GM21619 (cell line): ENCODE data around the gene WDR7.

Source experiments
- ATAC-seq: cut with Tn5 transposase; IDR thresholded peaks from one replicate; pipeline ENCODE4 v1.9.1; 2021; ENCODE audit not compliant: unreplicated experiment

WDR7 gene

DNA sequence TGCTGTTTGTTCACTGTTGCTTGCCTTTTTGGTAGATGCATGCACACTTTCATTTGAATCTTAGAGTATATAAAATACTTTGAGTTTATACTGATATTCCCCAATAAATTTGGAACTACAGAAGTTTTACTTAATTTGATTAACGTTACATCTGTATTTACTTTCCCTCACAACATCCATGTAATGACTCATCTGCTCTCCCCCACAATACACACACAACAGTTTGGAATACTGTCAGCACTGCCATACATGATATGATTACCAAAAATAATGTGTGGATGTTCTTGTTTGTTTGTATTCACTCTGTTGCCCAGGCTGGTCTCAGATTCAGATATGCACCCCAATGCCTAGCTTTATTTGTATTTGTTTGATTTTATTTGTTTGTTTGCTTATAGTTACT lies 144.2 kb downstream of the WDR7 start:
- no peak for ATAC-seq

DNA sequence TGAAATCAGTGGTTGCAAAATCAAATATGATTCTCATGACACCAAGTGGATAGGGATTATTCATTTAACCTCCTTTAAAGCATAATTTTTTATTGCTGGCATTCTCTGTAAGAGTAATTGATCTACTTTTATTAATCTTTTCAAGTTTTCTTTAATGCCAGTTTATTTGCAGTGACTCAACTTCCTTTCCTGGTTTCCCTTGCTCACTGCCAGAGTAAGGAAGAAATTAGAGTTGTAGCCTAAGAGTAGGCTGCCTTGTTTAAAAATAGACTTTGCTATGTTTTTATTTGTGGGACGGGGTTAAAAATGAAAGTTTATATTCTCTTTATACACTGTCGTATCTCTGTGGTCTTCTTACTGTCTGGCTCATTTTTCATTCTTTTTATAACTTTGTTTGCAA lies 148.6 kb downstream of the WDR7 start:
- ATAC-seq, result no peak

- ATAC-seq, result no peak
Observed at GRCh38 chr18:56803051-56803450, 151.9 kb downstream of the WDR7 start.

- ATAC-seq, result no peak
Observed at GRCh38 chr18:56804395-56804794, 153.2 kb downstream of the WDR7 start.

GRCh38 chr18:56807901-56808300 lies 156.7 kb downstream of the WDR7 start:
- no peak for ATAC-seq

GRCh38 chr18:56812674-56813073 lies 161.5 kb downstream of the WDR7 start:
- no peak for ATAC-seq

DNA sequence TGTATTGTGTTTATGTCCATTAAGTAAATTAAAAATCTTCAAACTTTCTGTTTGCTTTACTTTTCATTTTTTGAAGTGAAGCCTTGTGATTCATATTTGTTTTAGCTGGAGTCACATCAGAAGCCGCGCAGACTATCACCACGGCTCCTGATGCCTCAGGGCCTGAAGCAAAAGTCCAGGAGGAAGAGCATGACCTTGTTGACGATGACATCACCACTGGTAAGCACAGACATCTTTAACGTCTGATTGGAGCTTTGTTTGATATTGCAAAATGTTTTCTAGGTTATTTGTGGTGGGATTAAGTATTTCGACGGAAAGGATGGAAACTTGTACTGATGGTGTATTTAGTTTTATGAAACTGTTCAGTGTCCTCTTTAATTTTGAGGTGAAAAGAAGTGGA lies 164.8 kb downstream of the WDR7 start:
- ATAC-seq, result no peak

- ATAC-seq, result no peak
Observed at GRCh38 chr18:56823986-56824565, 172.9 kb downstream of the WDR7 start.

- ATAC-seq, result no peak
Observed at GRCh38 chr18:56825321-56825720, 174.2 kb downstream of the WDR7 start.

DNA sequence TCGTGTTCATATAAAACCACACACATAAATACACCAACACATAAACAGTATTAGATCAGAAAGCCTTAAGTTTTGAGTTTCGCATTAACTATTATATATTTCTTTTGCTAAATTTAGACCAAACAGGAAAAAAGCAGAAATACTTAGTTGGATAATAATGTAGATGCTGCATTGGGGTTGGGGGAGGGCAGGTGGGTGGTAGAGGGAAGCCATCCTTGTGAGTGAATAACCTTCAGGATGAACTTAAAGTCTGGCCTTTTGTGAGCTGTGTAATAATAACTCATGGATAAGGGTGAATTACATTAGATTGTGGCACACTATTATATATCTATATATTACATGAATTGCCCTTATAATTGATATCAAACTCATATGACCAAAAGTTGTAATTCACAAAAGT lies 174.7 kb downstream of the WDR7 start:
- no peak for ATAC-seq

DNA sequence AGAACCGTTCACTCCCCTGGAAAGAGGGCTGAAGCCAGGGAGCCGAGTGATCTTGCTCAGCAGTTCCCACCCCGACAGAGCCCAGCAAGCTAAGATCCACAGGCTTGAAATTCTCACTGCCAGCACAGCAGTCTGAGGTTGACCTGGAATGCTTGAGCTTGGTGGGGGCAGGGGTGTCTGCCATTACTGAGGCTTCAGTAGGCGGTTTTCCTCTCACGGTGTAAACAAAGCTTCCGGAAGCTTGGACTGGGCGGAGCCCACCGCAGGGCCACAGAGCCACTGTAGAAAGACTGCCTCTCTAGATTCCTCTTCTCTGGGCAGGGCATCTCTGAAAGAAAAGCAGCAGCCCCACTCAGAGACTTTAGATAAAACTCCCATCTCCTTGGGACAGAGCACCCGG lies 180.8 kb downstream of the WDR7 start:
- ATAC-seq, result no peak

GRCh38 chr18:56835331-56835730 lies 184.2 kb downstream of the WDR7 start:
- ATAC-seq, result no peak

DNA sequence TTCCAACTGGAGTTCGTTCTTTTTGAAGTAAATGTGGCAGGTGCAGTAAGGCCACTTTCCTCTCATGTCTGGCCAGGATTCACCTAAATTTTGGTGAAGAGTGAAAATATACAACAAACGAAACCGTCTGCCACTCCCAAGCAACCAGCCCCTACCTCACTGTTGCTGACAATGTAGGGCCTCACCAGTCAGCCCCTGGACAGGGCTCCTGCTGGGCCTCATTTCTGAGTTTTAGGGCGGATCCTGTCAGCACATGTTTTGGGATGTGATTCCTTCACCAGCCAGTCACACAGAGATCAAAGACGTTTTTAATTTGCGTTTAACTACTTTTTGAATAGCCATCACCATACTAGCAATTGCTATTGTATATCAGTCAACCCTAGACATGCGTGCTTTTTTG lies 185.0 kb downstream of the WDR7 start:
- no peak for ATAC-seq

DNA sequence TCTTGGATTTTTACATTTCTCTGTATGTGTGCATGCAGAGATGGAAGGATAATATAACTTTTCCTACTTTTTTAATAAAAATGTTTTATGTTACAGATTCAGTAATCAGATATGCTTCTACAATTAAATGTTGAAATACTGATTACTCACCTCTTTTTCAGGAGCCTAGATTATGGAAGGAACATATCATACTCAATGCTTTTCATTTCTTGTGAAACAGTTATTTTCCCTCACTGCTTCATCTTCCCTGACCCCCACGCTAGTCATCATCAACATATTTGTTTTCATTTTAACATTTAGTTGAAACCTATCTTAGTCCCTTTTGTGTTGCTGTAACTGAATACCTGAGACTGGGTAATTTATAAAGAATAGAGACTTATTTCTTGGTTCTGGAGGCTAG lies 190.7 kb downstream of the WDR7 start:
- ATAC-seq, result no peak

GRCh38 chr18:56843241-56843640 lies 192.1 kb downstream of the WDR7 start:
- no peak for ATAC-seq

DNA sequence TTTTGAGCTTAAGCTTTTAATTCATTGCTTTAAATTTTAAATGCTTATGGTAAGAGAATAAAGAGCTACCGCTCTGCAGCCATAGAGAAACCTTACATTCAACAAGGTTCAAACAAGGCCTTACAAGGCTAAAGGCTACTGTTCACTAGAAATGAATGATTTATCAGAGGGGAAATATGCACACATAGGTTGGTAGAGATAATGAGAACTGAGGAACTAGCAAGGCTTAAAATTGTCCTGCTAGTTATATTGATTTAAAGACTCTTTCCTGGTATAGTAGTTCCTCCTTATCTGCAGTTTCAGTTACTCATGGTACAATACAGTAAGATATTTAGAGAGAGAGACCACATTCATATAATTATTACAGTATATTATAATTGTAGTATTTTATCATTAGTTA lies 193.4 kb downstream of the WDR7 start:
- ATAC-seq, result no peak

GRCh38 chr18:56851774-56852173 lies 200.6 kb downstream of the WDR7 start:
- peak; percentile 89 for ATAC-seq

DNA sequence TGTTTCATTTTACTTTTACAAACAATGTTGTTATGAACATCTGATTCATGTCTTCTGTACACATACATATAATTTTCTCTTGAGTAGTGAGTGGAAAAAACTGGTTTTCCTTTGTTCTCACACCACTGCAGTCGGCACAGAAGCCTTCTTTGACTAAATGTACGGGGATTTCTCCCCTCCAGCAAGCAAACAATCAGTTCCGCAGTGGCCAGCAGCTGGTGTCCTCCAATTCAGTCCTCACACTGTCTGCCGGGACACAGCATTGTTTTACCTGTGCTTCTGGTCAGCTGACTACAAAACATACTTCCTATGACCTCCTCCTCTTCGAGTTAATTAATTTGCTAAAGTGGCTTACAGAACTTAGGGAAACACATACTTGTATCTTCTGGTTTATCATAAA lies 202.8 kb downstream of the WDR7 start:
- ATAC-seq, result no peak

- ATAC-seq, result no peak
Observed at GRCh38 chr18:56861244-56861643, 210.1 kb downstream of the WDR7 start.

GRCh38 chr18:56869189-56869777 lies 218.1 kb downstream of the WDR7 start:
- ATAC-seq, result peak; percentile 85

DNA sequence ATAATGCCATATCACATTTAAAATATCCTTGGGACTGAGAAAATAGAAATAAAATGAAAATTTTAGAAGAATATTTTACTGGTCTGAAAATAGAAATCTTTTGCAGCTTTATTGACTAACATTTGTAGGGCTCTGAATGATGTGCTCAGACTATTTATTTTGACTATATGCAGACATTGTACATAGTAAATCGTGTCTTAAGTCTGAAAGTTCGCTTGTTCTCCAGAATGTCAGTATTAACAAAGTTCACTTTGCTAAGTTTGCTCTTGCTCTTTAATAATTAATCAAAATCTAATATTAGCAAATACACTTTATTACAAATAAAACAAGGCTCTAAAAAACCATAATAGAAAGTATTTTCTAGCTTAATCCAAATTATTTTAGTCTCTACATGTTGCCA lies 219.8 kb downstream of the WDR7 start:
- ATAC-seq, result no peak

DNA sequence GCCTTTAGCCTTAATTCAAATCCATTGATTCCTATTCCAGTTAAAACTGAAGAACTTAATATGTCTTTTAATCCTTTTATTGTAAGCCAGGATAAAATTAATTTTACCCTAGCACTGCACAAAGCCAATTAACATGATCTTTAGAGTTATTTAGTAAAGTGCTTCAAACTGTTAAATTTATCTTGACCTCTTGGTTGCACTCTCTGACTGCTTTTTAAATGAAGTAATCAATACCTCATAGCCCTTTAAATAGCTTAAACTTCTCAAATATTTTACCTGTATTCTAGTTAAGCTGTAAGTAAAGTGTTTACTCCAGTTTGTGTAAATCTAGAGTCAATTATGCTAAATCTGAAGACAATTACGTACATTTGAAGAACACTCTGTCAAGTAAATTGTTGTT lies 221.0 kb downstream of the WDR7 start:
- ATAC-seq, result no peak

DNA sequence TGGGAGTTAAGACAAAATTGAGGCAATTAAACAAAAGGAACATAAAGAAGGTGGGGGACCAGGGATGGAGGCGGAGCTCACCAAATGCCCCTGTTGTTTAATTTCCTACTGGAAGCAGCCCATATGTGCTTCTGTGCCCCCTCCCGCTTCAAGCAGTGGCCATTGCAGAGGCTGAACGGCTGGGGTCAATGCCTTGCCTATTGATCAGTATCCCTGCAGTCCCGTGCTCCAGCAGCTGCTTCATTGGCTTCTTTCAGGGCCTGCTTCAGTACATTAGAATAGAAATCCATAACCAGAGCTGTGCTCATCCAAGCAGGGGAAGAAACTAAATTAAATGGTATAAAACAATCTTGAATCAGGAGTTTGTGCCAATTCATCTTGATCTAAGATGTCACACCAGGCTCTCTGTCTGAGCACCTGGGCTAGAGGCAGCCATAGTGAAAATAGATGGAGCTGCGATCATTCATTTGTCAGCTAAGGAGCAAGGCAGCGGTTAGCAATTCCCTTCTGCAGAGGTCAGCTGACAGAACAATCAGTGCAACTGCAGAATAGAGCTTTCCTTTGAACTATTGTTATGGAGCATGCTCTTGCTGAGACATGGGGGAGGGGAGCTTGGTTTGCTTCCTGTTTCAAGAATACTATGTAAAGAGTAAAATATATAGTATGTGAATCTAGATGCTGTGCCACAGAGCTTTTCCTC lies 222.4 kb downstream of the WDR7 start:
- no peak for ATAC-seq
